ENCODE results near the gene SAMD11.

Gene SAMD11

GRCh38 chr1:905071-905749, 18.5 kb upstream of the SAMD11 start:
- in situ Hi-C loops (cut with MboI; ENCODE audit: low sequenced_read_pairs): no loop called here

- in situ Hi-C loops (cut with MboI; ENCODE audit: low sequenced_read_pairs): no loop called here
Measured at GRCh38 chr1:905811-906599, 17.7 kb upstream of the SAMD11 start.

GRCh38 chr1:906600-907420, 16.9 kb upstream of the SAMD11 start:
- in situ Hi-C loops (cut with MboI; ENCODE audit: low sequenced_read_pairs): no loop called here

DNA sequence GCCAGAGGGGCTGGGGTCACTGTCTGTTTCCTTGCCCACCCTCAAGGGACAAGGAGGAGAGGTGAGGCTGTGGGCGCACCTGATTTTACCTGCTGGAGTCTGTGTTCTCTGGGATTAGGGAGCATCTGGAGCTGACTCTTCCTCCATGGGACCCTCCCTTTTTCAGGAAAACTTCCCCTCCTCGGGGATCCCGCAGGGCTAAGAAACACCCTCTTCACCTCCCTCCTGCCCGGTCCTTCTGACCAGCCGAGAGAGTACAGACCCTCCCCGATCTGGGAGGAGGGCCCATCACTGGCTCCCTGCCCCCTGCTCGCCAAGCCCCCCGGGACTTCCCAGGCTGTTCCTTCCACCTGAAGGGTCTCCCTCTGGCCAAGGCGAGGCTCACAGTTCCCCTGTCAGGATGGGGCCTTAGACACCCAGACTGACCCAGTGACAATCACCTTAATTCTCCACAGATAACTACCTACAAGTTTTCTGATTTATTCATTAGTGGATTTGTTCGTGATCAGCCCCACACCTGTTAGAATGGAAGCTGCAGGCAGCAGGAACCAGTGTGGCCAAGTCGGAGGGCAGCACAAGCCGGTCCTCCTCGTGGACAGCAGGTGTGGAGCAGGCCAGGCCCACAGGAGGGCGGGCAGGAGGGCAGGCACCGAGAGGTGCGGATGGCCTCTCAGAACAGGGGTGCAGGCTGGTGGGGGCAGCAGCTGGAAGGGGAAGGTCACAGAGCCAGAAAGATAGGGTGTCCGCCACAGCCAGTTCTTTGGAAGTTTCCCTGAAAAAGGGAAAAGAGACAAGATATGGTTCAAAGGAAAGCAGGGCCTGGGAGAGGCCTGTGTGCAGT, 15.9 kb upstream of the SAMD11 start:
- in situ Hi-C loops (cut with MboI; ENCODE audit: low sequenced_read_pairs): no loop called here

GRCh38 chr1:908661-909060, 15.1 kb upstream of the SAMD11 start:
- in situ Hi-C loops (cut with MboI; ENCODE audit: low sequenced_read_pairs): no loop called here

- in situ Hi-C loops (cut with MboI; ENCODE audit: low sequenced_read_pairs): no loop called here
Measured at GRCh38 chr1:909861-910310, 13.8 kb upstream of the SAMD11 start.

- in situ Hi-C loops (cut with MboI; ENCODE audit: low sequenced_read_pairs): no loop called here
Measured at GRCh38 chr1:910311-910880, 13.3 kb upstream of the SAMD11 start.

DNA sequence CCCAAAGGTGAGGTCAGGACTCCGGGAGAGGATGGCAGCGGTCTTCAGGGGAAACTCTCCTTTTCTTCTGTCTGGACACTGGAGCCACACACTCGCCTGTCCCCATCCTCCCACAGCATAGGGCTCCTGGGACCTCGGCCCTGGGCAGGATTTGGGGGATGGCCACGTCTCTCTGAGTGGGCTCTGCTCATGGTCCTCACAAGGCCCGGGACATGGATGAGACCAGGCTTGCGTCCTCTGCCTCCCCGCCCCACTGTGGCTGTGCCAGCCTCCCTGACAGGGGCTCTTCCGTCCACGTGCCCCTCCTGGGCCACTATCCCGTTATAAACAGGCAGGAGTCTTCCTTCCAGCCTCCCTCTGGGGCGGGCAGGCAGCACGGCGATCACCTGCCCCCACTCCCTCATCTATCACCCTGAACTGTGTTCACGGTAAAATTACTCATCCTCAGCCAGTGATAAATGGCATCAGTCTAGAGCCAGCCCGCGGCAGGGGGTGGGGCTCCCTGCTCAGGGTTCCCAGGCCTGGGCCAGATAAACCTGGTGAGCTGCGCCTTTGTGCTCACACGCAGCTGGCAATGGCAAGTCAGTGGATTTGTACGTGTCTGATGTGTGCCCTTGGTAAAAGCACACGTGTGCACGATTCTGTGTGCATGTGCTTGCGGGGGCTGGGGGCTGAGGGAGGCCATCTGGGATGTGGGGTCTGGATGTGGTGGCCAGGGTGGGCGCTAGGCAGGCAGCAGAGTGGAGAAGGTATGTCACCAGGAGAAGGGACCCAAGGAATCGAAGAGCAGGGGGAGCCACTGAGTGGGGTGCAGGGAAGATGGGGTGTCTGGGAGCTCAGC, 12.6 kb upstream of the SAMD11 start:
- in situ Hi-C loops (cut with MboI; ENCODE audit: low sequenced_read_pairs): no loop called here

DNA sequence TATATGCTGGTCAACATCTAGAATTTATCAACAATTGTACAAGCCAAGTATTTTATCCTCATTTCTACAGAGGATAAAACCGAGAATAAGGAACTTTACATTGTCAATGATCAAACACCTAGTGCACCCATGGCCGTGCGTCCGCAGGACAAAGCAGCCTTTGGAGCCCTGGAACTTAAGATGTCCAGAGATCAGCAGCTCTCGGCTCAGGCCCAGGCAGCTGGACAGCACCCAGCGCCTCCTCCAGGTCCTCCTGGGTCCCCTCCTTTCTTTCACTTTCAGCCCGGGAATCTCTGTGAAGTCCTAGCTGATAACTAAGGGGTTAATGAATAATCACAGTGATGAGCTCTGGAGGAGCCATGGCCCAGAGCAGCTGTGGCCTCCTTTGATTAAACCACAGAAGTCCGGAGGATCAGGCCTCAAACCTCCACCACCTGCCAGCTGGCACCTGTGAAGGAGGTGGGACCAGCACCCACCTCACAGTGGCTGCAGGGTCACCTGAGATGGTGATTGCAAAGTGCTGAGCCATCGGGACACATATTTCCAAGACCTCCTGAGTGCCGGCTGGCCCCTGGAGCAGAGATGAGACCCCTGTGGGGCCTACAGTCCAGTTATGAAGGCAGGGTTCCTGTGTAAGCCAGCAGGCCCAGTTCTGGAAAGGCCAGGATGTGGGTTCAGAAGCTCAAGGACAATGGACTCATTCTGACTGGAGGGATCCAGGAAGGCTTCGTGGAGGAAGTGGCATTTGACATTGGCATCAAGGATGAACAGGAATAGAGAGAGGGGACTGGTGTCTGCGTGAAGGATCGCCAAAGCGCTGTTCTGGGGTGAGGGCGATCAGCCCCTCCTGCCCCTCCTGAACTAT, 11.6 kb upstream of the SAMD11 start:
- in situ Hi-C loops (cut with MboI; ENCODE audit: low sequenced_read_pairs): no loop called here

DNA sequence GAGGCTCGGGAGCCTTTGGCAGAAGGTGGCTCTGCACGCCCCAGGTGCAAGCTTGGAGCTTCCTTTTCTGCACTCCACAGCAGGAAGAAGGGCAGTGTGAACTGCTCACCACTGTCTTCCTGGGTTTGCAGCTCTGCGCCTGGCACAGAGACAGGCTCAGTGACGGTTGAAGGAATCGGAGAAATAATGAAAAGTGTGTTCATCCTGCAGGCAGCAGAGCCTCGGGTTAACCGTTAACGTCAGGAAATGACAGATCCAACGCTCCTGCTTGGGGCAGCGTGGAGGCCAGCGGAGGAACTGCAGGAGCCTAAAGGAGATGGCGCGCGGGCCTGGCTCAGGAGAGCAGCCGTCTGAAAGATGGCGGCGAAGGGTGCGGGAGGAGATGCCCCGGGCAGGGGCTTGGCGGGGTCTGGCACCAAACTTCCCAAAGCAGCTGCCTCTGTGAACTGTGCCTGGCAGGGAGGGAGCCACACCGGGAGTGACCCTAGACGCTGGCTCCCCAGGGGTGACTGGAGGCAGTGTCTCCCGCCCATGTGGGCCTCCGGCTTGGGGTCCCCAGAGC, 10.9 kb upstream of the SAMD11 start:
- in situ Hi-C loops (cut with MboI; ENCODE audit: low sequenced_read_pairs): no loop called here

DNA sequence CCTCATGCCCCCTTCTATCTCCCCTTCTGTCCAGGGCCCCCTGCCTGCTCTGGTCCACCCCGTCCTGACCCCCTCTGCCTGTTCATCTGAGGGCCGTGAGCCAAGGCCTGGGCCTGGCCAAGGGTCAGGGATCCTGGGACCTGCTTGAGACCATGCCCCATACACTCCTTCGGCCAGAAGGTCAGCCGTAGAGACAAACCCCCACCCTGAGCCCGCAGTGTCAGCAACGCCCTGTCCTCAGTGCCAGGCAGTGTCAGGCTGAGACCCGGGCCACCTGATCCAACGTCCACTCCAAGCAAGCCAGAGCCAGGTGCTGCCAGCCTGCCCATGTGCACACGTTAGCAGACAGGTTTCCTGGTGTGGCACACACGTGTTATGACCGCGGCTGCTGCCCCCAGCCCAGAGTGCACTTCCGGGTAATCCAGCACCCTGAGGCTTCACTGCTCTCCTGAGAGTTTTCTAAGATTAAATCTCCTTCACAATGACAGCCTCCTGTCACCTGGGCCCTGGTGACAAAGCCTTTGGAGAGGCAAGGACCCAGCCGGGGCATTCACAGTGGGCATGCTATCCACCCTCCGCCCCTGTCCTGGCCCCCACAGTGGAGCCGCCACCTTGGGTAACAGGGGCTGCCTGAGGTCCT, 10.1 kb upstream of the SAMD11 start:
- in situ Hi-C loops (cut with MboI; ENCODE audit: low sequenced_read_pairs): no loop called here

DNA sequence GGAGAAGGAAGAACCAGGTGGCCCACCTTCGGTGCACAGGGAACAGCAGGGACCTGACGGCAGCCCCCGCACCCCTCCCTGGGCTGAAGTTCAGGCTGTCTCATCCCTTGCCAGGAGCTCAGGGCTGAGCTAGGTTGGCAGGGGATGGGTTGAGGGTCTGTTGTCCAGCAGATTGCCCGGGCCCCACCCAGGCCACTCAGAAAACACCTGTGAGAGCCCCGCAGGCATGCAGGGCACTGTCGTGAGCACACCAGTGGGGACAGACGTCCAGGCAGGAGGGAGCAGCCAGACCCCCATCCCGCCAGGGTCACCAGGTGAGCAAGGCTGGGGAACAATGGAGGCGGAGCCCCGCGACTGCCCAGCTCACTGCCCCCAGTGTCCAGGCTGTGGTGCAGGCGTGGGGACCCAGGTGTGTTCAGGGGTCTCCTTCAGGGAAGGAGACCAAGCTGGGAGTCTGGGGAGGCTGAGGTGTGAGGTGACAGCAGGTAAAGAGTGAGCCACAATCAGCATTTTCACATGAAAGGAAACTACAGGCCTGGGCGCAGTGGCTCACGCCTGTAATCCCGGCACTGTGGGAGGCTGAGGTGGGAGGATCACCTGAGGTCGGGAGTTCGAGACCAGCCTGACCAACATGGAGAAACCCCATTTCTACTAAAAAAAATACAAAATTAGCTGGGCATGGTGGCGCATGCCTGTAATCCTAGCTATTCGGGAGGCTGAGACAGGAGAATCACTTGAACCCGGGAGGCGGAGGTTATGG, 9.4 kb upstream of the SAMD11 start:
- in situ Hi-C loops (cut with MboI; ENCODE audit: low sequenced_read_pairs): no loop called here

DNA sequence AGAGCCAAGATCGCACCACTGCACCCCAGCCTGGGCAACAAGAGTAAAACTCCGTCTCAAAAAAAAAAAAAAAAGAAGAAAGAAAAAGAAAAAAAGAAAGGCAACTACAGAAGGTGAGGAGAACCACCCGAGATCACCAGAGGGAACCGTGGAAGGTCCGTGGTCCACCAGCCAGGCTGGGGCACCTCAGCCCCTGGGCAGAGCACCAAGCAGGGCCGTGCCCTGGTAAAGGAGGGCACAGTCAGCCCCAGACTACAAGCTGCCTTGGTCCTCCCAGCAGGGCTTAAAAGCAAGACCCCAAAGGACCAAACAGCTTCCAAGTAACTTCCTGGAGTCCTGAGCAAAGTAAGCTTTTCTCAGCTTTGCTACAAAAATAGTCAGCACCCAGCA, 8.8 kb upstream of the SAMD11 start:
- in situ Hi-C loops (cut with MboI; ENCODE audit: low sequenced_read_pairs): no loop called here

GRCh38 chr1:915295-916172, 8.2 kb upstream of the SAMD11 start:
- in situ Hi-C loops (cut with MboI; ENCODE audit: low sequenced_read_pairs): no loop called here

DNA sequence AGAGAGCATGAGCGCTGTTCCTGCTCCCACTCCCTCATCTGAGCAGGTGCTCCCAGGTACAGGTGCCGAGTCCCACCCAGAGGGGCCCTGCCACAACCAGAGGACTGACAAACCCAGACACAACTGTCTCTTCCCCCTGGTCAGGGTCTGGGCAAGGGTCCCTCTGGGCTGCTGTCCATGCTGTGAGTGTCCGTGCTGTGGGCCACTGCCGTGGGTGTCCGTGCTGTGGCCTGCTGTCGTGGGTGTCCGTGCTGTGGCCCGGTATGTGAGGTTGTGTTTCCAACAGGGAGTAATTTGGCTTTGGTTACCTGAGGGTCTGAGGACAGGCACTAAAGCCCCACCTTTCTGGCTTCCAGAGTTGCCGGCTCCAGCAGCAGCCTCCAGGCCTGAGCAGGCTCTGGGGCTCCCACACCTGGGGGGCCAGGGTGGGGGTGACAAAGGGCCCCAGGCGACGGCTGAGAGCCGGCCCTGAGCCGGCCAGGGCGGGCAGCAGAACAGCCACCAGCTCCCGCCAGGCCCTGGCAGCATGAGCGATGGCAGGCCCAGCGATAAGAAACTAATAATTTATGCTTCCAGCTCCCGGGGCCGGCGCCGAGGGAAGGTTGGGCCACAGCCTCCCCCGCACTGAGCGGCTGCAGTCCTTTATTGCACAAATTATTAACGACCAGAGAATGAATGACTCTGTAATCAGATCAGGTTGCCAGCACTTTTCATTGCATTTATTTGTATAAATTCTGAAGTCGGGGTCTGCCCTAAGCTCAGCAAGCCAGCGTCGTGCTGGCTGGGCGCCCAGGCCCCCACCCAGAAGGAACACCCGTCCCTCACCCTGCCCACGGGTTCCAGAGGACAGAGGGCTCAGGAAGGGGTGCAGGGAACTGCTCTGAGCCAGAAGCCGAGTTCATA, 7.3 kb upstream of the SAMD11 start:
- in situ Hi-C loops (cut with MboI; ENCODE audit: low sequenced_read_pairs): no loop called here

Measured in HL-60/S4 treated with phorbol 12-myristate 13-acetate at 8.2 ng/mL for 4 days and 3 days (cell line).